Astrocyte (in vitro differentiated cells and primary cell): ENCODE results near the gene POLR1G. TPM values are rescaled to one million over a fixed set of nuclear protein-coding genes. Genes with fewer than 3 reads are reported as not detected.

Experiments
- DNase-seq: peaks from one replicate; pipeline ENCODE4 v3.0.0-alpha.2; 2010; ENCODE audit warnings: low read depth
- FAIRE-seq: peaks from 2 replicates; lab custom pipeline; 2011; peaks lifted over from hg19 to GRCh38; lab: Jason Lieb, UNC
- H2AFZ ChIP-seq: 2 replicates; pipeline ENCODE4 v1.6.0; 2012; ENCODE audit warnings: low read depth, low read length, inconsistent platforms
- H3K27ac ChIP-seq: 2 replicates; pipeline ENCODE4 v1.5.1; 2011; ENCODE audit warnings: low read depth, low read length, inconsistent platforms
- H3K27me3 ChIP-seq: 2 replicates; pipeline ENCODE4 v1.6.0; 2011; ENCODE audit warnings: low read length, inconsistent platforms; ENCODE audit not compliant: insufficient read depth
- H3K36me3 ChIP-seq: 2 replicates; pipeline ENCODE4 v1.5.1; 2011; ENCODE audit warnings: low read length, inconsistent platforms; ENCODE audit not compliant: insufficient read depth
- H3K4me1 ChIP-seq: 2 replicates; pipeline ENCODE4 v1.5.1; 2011; ENCODE audit warnings: low read length, inconsistent platforms; ENCODE audit not compliant: insufficient read depth
- H3K4me2 ChIP-seq: 2 replicates; pipeline ENCODE4 v1.6.0; 2012; ENCODE audit warnings: low read length, inconsistent platforms
- H3K4me3 ChIP-seq: 2 replicates; pipeline ENCODE4 v1.5.1; 2011; ENCODE audit warnings: low read depth, mild to moderate bottlenecking, low read length, inconsistent platforms; ENCODE audit not compliant: insufficient read depth
- H3K79me2 ChIP-seq: 2 replicates; pipeline ENCODE4 v1.6.0; 2012; ENCODE audit warnings: mild to moderate bottlenecking, low read length, inconsistent platforms; ENCODE audit not compliant: insufficient read depth
- H3K9ac ChIP-seq: 2 replicates; pipeline ENCODE4 v1.6.0; 2012; ENCODE audit warnings: mild to moderate bottlenecking, low read length, inconsistent platforms
- H3K9me3 ChIP-seq: 2 replicates; pipeline ENCODE4 v1.5.1; 2012; ENCODE audit warnings: low read depth, mild to moderate bottlenecking, low read length, inconsistent platforms; ENCODE audit not compliant: insufficient read depth
- H4K20me1 ChIP-seq: 2 replicates; pipeline ENCODE4 v1.6.0; 2012; ENCODE audit warnings: low read length, inconsistent platforms; ENCODE audit not compliant: insufficient read depth
- H3K27ac Mint-ChIP-seq: one replicate; pipeline ENCODE4 v1.8.0; 2021; ENCODE audit warnings: mild to moderate bottlenecking, mixed read lengths; ENCODE audit not compliant: unreplicated experiment
- H3K27me3 Mint-ChIP-seq: one replicate; pipeline ENCODE4 v1.8.0; 2021; ENCODE audit warnings: low read depth, mixed read lengths; ENCODE audit not compliant: unreplicated experiment
- H3K36me3 Mint-ChIP-seq: one replicate; pipeline ENCODE4 v1.8.0; 2021; ENCODE audit warnings: low read depth, mixed read lengths; ENCODE audit not compliant: unreplicated experiment
- H3K4me1 Mint-ChIP-seq: one replicate; pipeline ENCODE4 v1.8.0; 2021; ENCODE audit warnings: low read depth, mixed read lengths; ENCODE audit not compliant: unreplicated experiment
- H3K4me3 Mint-ChIP-seq: one replicate; pipeline ENCODE4 v1.8.0; 2021; ENCODE audit warnings: mild to moderate bottlenecking, moderate library complexity, mixed read lengths; ENCODE audit not compliant: unreplicated experiment
- H3K9me3 Mint-ChIP-seq: one replicate; pipeline ENCODE4 v1.8.0; 2021; ENCODE audit warnings: mild to moderate bottlenecking, mixed read lengths; ENCODE audit not compliant: unreplicated experiment
- CTCF ChIP-seq: IDR thresholded peaks from 2 replicates; pipeline ENCODE4 v1.5.1; 2011; ENCODE audit warnings: low read depth, mild to moderate bottlenecking, inconsistent platforms, low read length, moderate library complexity; ENCODE audit not compliant: insufficient read depth
- EZH2 ChIP-seq: IDR thresholded peaks from 2 replicates; pipeline ENCODE4 v1.6.1; 2012; ENCODE audit warnings: mild to moderate bottlenecking, low read length, inconsistent platforms; ENCODE audit not compliant: insufficient read depth
- total RNA-seq: library from RNA; stranded (reverse); gene quantifications from 2 replicates; pipeline ENCODE4 v1.2.1, GENCODE V29; 2021

POLR1G gene
- total RNA-seq, 1 donor from 2014 or later: 12.8 TPM

- Histone ChIP-seq H3K4me2 (no peak overlapping the region), H3K9ac (no peak overlapping the region), H3K27me3 (no peaks in the 10 kb centered on the region), H3K27ac (peak overlapping the region; percentile 13), H4K20me1 (no peaks in the 10 kb centered on the region), H2AFZ (no peak overlapping the region), H3K36me3 (no peaks in the 10 kb centered on the region), H3K4me1 (peaks cover 29% of the 10 kb centered on the region), H3K9me3 (no peaks in the 10 kb centered on the region), H3K79me2 (no peaks in the 10 kb centered on the region), H3K4me3 (no peak overlapping the region)
- Mint-ChIP-seq H3K9me3 (no peaks in the 10 kb centered on the region), H3K4me3 (peak overlapping the region; percentile 78), H3K27ac (peak overlapping the region; percentile 83), H3K36me3 (no peaks in the 10 kb centered on the region), H3K4me1 (peaks cover 10% of the 10 kb centered on the region), H3K27me3 (no peaks in the 10 kb centered on the region)
- FAIRE-seq: no peak
- DNase-seq: peak; percentile 37
- TF ChIP-seq EZH2: no peak
- TF ChIP-seq CTCF: no peak
Observed at GRCh38 chr19:45440873-45441654, 34.6 kb downstream of the POLR1G start.

DNA sequence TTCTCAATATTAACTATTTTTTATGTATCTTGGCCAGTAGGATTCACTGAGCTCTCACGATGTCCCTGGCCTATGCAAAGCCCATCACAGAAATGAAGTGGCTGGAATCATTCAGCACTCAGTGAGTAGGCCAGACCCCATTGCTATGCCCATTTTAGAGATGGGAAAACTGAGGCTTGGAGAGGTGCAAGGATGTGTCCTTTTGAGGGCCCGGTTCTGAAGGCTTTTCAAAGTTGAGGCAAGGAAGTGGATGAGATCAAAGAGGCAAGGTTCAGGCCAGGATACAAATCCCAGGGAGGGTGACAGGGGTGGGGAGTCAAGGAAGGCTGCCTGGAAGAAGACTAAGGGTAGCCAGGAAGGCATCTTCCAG, 35.9 kb downstream of the POLR1G start:
- DNase-seq (no peak), FAIRE-seq (no peak)
- Histone ChIP-seq H3K4me1 (peaks cover 29% of the 10 kb centered on the region), H3K4me2 (peak overlapping the region; percentile 97), H4K20me1 (no peaks in the 10 kb centered on the region), H2AFZ (no peak overlapping the region), H3K79me2 (no peaks in the 10 kb centered on the region), H3K36me3 (no peaks in the 10 kb centered on the region), H3K27me3 (no peaks in the 10 kb centered on the region), H3K27ac (peak overlapping the region; percentile 94), H3K9ac (peak overlapping the region; percentile 99), H3K9me3 (no peaks in the 10 kb centered on the region), H3K4me3 (no peak overlapping the region)
- TF ChIP-seq EZH2 (no peak), CTCF (no peak)
- no peaks in the 10 kb centered on the region for H3K36me3 Mint-ChIP-seq
- peaks cover 10% of the 10 kb centered on the region for H3K4me1 Mint-ChIP-seq
- no peaks in the 10 kb centered on the region for H3K27me3 Mint-ChIP-seq
- no peaks in the 10 kb centered on the region for H3K9me3 Mint-ChIP-seq
- H3K27ac Mint-ChIP-seq: peak overlapping the region; percentile 72
- H3K4me3 Mint-ChIP-seq: peak overlapping the region; percentile 17
